Skeletal muscle cell (primary cell): ENCODE results near the gene GARIN5B.

Source experiments
- DNase-seq: peaks from one replicate; pipeline ENCODE4 v3.0.0-alpha.2; 2010; ENCODE audit warnings: low read depth
- H3K4me3 ChIP-seq: 2 replicates; pipeline ENCODE4 v1.5.1; 2011; ENCODE audit warnings: low read depth, mild to moderate bottlenecking, control low read depth, low read length, moderate library complexity

The GARIN5B gene

GRCh38 chr19:55309448-55309847 lies 53.6 kb downstream of the GARIN5B start:
- H3K4me3 ChIP-seq: no peak overlapping the region
- no peak for DNase-seq

GRCh38 chr19:55308281-55308680 lies 54.8 kb downstream of the GARIN5B start:
- no peak overlapping the region for H3K4me3 ChIP-seq
- DNase-seq: no peak

GRCh38 chr19:55306712-55307111 lies 56.3 kb downstream of the GARIN5B start:
- no peak overlapping the region for H3K4me3 ChIP-seq
- no peak for DNase-seq

GRCh38 chr19:55305983-55306562 lies 57.0 kb downstream of the GARIN5B start:
- no peak for DNase-seq
- no peak overlapping the region for H3K4me3 ChIP-seq

- no peak for DNase-seq
- H3K4me3 ChIP-seq: no peak overlapping the region
Measured at GRCh38 chr19:55305491-55305890, 57.6 kb downstream of the GARIN5B start.

GRCh38 chr19:55304980-55305379 lies 58.1 kb downstream of the GARIN5B start:
- no peak overlapping the region for H3K4me3 ChIP-seq
- DNase-seq: no peak
